Ishikawa (cell line): Measurements from ENCODE around the gene SPTAN1.

Experiments
- CEBPB ChIP-seq: IDR thresholded peaks from 2 replicates; pipeline ENCODE4 v1.6.1; 2012
- CREB1 ChIP-seq: IDR thresholded peaks from 2 replicates; pipeline ENCODE4 v1.6.1; 2012; ENCODE audit warnings: low read depth
- EP300 ChIP-seq: IDR thresholded peaks from 2 replicates; pipeline ENCODE4 v1.6.1; 2012; ENCODE audit warnings: borderline replicate concordance
- MAX ChIP-seq: IDR thresholded peaks from 2 replicates; pipeline ENCODE4 v1.6.1; 2012
- REST ChIP-seq: IDR thresholded peaks from 2 replicates; pipeline ENCODE4 v1.6.1; 2012; ENCODE audit warnings: low read depth, mild to moderate bottlenecking
- TAF1 ChIP-seq: IDR thresholded peaks from 2 replicates; pipeline ENCODE4 v1.6.1; 2012; ENCODE audit warnings: low read depth, mild to moderate bottlenecking
- TCF12 ChIP-seq: IDR thresholded peaks from 2 replicates; pipeline ENCODE4 v1.6.1; 2012; ENCODE audit warnings: low read depth
- YY1 ChIP-seq: IDR thresholded peaks from 2 replicates; pipeline ENCODE4 v1.6.1; 2012; ENCODE audit warnings: low read depth

GRCh38 chr9:128657796-128658195 is 105.4 kb downstream of the SPTAN1 start:
- TF ChIP-seq TCF12 (no peak), EP300 (no peak), CREB1 (no peak), YY1 (no peak), MAX (no peak), TAF1 (no peak), CEBPB (no peak), REST (no peak)
